IPS-18a (cell line): ENCODE data around the gene ADCY3.

Experiments used
- H3K27ac ChIP-seq: one replicate; pipeline ENCODE4 v1.5.1; 2013; ENCODE audit warnings: low read length
- H3K27me3 ChIP-seq: one replicate; pipeline ENCODE4 v1.6.1; 2013; ENCODE audit warnings: mild to moderate bottlenecking, low read length; ENCODE audit not compliant: control insufficient read depth, insufficient read depth
- H3K36me3 ChIP-seq: one replicate; pipeline ENCODE4 v1.6.1; 2013; ENCODE audit warnings: low read depth, low read length; ENCODE audit not compliant: control insufficient read depth
- H3K4me1 ChIP-seq: one replicate; pipeline ENCODE4 v1.6.1; 2013; ENCODE audit warnings: low read depth, low read length; ENCODE audit not compliant: control insufficient read depth
- H3K4me3 ChIP-seq: one replicate; pipeline ENCODE4 v1.5.1; 2013; ENCODE audit warnings: low read length
- H3K9ac ChIP-seq: one replicate; pipeline ENCODE4 v1.6.1; 2013; ENCODE audit warnings: mild to moderate bottlenecking, low read length, moderate library complexity
- H3K9me3 ChIP-seq: one replicate; pipeline ENCODE4 v1.6.1; 2013; ENCODE audit warnings: low read depth, low read length; ENCODE audit not compliant: control insufficient read depth

ADCY3 gene

GRCh38 chr2:24885221-24886125 is 34.6 kb downstream of the ADCY3 start:
- no peak overlapping the region for H3K4me3 ChIP-seq
- no peaks in the 10 kb centered on the region for H3K27me3 ChIP-seq
- H3K9me3 ChIP-seq = no peaks in the 10 kb centered on the region
- H3K4me1 ChIP-seq = no peaks in the 10 kb centered on the region
- H3K27ac ChIP-seq = no peak overlapping the region
- H3K36me3 ChIP-seq = no peaks in the 10 kb centered on the region
- H3K9ac ChIP-seq = no peak overlapping the region

GRCh38 chr2:24883946-24884345 is 36.1 kb downstream of the ADCY3 start:
- Histone ChIP-seq H3K4me3 (no peak overlapping the region), H3K27ac (no peak overlapping the region), H3K27me3 (no peaks in the 10 kb centered on the region), H3K36me3 (no peaks in the 10 kb centered on the region), H3K9me3 (no peaks in the 10 kb centered on the region), H3K9ac (no peak overlapping the region), H3K4me1 (no peaks in the 10 kb centered on the region)

GRCh38 chr2:24881623-24882022 is 38.4 kb downstream of the ADCY3 start:
- Histone ChIP-seq H3K36me3 (no peaks in the 10 kb centered on the region), H3K4me1 (no peaks in the 10 kb centered on the region), H3K27ac (no peak overlapping the region), H3K27me3 (no peaks in the 10 kb centered on the region), H3K9ac (no peak overlapping the region), H3K9me3 (no peaks in the 10 kb centered on the region), H3K4me3 (no peak overlapping the region)

GRCh38 chr2:24881158-24881557 is 38.9 kb downstream of the ADCY3 start:
- no peaks in the 10 kb centered on the region for H3K4me1 ChIP-seq
- H3K9me3 ChIP-seq = no peaks in the 10 kb centered on the region
- H3K36me3 ChIP-seq = no peaks in the 10 kb centered on the region
- H3K27ac ChIP-seq = no peak overlapping the region
- H3K4me3 ChIP-seq = no peak overlapping the region
- no peaks in the 10 kb centered on the region for H3K27me3 ChIP-seq
- H3K9ac ChIP-seq = no peak overlapping the region

GRCh38 chr2:24878341-24878740 is 41.7 kb downstream of the ADCY3 start:
- H3K4me1 ChIP-seq = no peaks in the 10 kb centered on the region
- H3K36me3 ChIP-seq = no peaks in the 10 kb centered on the region
- no peak overlapping the region for H3K27ac ChIP-seq
- H3K9me3 ChIP-seq = no peaks in the 10 kb centered on the region
- H3K27me3 ChIP-seq = no peaks in the 10 kb centered on the region
- H3K4me3 ChIP-seq = no peak overlapping the region
- H3K9ac ChIP-seq = no peak overlapping the region

- no peak overlapping the region for H3K9ac ChIP-seq
- no peaks in the 10 kb centered on the region for H3K36me3 ChIP-seq
- H3K27me3 ChIP-seq = no peaks in the 10 kb centered on the region
- H3K9me3 ChIP-seq = no peaks in the 10 kb centered on the region
- no peak overlapping the region for H3K4me3 ChIP-seq
- no peak overlapping the region for H3K27ac ChIP-seq
- H3K4me1 ChIP-seq = no peaks in the 10 kb centered on the region
Measured at GRCh38 chr2:24877646-24878045, 42.4 kb downstream of the ADCY3 start.

GRCh38 chr2:24877067-24877466 is 43.0 kb downstream of the ADCY3 start:
- Histone ChIP-seq H3K36me3 (no peaks in the 10 kb centered on the region), H3K4me1 (no peaks in the 10 kb centered on the region), H3K9ac (no peak overlapping the region), H3K4me3 (no peak overlapping the region), H3K27me3 (no peaks in the 10 kb centered on the region), H3K27ac (no peak overlapping the region), H3K9me3 (no peaks in the 10 kb centered on the region)

GRCh38 chr2:24875901-24876300 is 44.1 kb downstream of the ADCY3 start:
- H3K4me3 ChIP-seq = no peak overlapping the region
- no peak overlapping the region for H3K9ac ChIP-seq
- no peak overlapping the region for H3K27ac ChIP-seq
- no peaks in the 10 kb centered on the region for H3K36me3 ChIP-seq
- H3K27me3 ChIP-seq = no peaks in the 10 kb centered on the region
- H3K4me1 ChIP-seq = no peaks in the 10 kb centered on the region
- H3K9me3 ChIP-seq = no peaks in the 10 kb centered on the region

- no peak overlapping the region for H3K9ac ChIP-seq
- H3K36me3 ChIP-seq = no peaks in the 10 kb centered on the region
- H3K4me1 ChIP-seq = no peaks in the 10 kb centered on the region
- H3K27me3 ChIP-seq = no peaks in the 10 kb centered on the region
- no peaks in the 10 kb centered on the region for H3K9me3 ChIP-seq
- H3K4me3 ChIP-seq = no peak overlapping the region
- H3K27ac ChIP-seq = no peak overlapping the region
Measured at GRCh38 chr2:24875272-24875671, 44.8 kb downstream of the ADCY3 start.

GRCh38 chr2:24874035-24874434 is 46.0 kb downstream of the ADCY3 start:
- H3K4me1 ChIP-seq = no peaks in the 10 kb centered on the region
- no peaks in the 10 kb centered on the region for H3K9me3 ChIP-seq

GRCh38 chr2:24873619-24874018 is 46.4 kb downstream of the ADCY3 start:
- Histone ChIP-seq H3K9me3 (no peaks in the 10 kb centered on the region), H3K4me1 (no peaks in the 10 kb centered on the region), H3K36me3 (no peaks in the 10 kb centered on the region), H3K4me3 (no peak overlapping the region), H3K9ac (no peak overlapping the region), H3K27me3 (no peaks in the 10 kb centered on the region), H3K27ac (no peak overlapping the region)

More at GRCh38 chr2:24874035-24874434, 46.0 kb downstream of the ADCY3 start:
- Histone ChIP-seq H3K36me3 (no peaks in the 10 kb centered on the region), H3K27ac (no peak overlapping the region), H3K27me3 (no peaks in the 10 kb centered on the region), H3K9ac (no peak overlapping the region), H3K4me3 (no peak overlapping the region)
